ENCODE results near the gene LZTFL1. TPM values are rescaled to one million over a fixed set of nuclear protein-coding genes. Genes with fewer than 3 reads are reported as not detected.

Gene LZTFL1
- total RNA-seq, 1 experiment from 2014 or later = 21.0 TPM

DNA sequence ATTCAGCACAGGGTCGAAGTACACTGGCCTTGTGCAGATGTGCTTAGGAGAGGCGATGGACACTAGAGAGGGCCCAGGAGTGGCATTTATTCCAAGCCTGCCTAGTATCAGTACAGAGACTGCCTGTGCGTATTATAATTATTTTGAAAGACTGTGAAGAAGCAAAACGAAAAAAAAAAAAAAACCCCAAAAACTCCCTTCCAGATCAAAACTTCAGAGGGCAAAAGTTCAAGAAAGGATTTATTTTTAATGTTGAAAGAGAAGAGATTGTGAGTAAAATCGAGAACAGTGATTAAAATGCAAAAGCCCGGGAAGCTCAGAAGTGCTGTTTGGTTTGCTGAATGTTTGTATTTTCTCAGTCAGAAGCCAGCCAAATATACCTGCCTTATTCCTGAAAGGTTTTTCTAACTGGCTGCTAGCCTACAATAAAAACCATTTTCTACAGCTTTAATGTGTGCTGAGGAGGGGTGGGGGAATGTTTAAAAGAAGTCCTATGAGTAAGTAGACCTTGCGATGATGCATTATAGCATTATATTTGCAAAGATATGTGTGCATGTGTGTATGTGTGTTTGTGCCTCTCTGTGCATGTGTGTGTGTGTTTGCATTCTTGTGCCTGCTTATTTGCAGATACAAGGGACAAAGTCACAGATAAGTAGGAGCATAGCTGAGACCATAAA, 19.3 kb upstream of the LZTFL1 start:
- Histone ChIP-seq H3K79me2 (ENCODE audit: insufficient read depth, low read length) (no peaks in the 10 kb centered on the region), H2AFZ (ENCODE audit: low read depth, low read length, poor library complexity, severe bottlenecking) (no peak overlapping the region), H4K20me1 (ENCODE audit: insufficient read depth) (no peaks in the 10 kb centered on the region), H3K27me3 (ENCODE audit: insufficient read depth, low read length) (no peaks in the 10 kb centered on the region), H3K9me2 (ENCODE audit: insufficient read depth) (no peaks in the 10 kb centered on the region), H3K9ac (ENCODE audit: low read length) (no peak overlapping the region), H3K36me3 (ENCODE audit: control insufficient read depth in 1 of 2, insufficient read depth in 2 of 2, low read length in 2 of 2) (no peaks in the 10 kb centered on the region), H3K4me3 (replicated peaks in 1 of 2; ENCODE audit: low read depth in 1 of 2, low read length in 2 of 2) (no peak overlapping the region), H3K9me3 (ENCODE audit: control insufficient read depth in 1 of 2, insufficient read depth in 1 of 2, low read depth in 1 of 2, low read length in 2 of 2) (peaks cover 0 to 11% of the 10 kb centered on the region in 2 experiments; a peak in 3 of 4 replicates), H3K27ac (ENCODE audit: low read depth, low read length) (no peak overlapping the region), H3K4me1 (ENCODE audit: control insufficient read depth in 1 of 2, insufficient read depth in 2 of 2, low read length in 2 of 2) (no peaks in the 10 kb centered on the region), H3K4me2 (ENCODE audit: low read length) (no peak overlapping the region)
- DNase-seq (ENCODE audit: low read depth, low spot score) (no peak), ATAC-seq (no peak)
- POLR2A ChIA-PET = interaction anchor here (0.9 kb wide), 1 partner anchor 19 kb away, joined by 4 read pairs; the partner anchor contains the start of gene LZTFL1
- BruUV-seq (replicated peaks) = no TSS peak
- RAD21 ChIA-PET (ENCODE audit: low non-redundant PET in 1 of 2, low total read pairs in 2 of 2, uncharacterized antibody in 2 of 2, unreplicated experiment in 2 of 2) = interaction anchor here in 1 of 2 experiments (1.1 kb wide), 1 partner anchor 68 kb away, joined by 3 read pairs; no protein-coding TSS in a partner anchor
- intact Hi-C loops (cut with micrococcal nuclease) = no loop called here
- CTCF ChIA-PET = no interaction called here
- TF ChIP-seq ZFX (IDR thresholded peaks at IDR 0.05) (no peak), YY1 (IDR thresholded peaks at IDR 0.05; ENCODE audit: extremely low read depth, insufficient replicate concordance, low read depth, low read length) (no peak), FOSL1 (IDR thresholded peaks at IDR 0.05; ENCODE audit: low read depth) (no peak), MAX (IDR thresholded peaks at IDR 0.05) (no peak), REST (IDR thresholded peaks at IDR 0.05; ENCODE audit: low read depth) (no peak)
